A549 (cell line): Measurements from ENCODE around the gene OTC. TPM values are rescaled to one million over a fixed set of nuclear protein-coding genes. Genes with fewer than 3 reads are reported as not detected.

Experiments used
- ATAC-seq, 2 experiments: fragments of 200-7000 bp in 1 of 2; fragments of >200 bp in 1 of 2; cut with Nextera tagmentation in 1 of 2; cut with Tn5 transposase in 1 of 2; 3 replicates each; pipeline versions ENCODE4 v1.8.0 to v1.9.1; 2018 to 2020; ENCODE audit warnings: mild to moderate bottlenecking in 1 of 2, moderate library complexity in 1 of 2
- CTCF ChIA-PET: fragments of 300-600 bp; sonication (Branson Sonifier 250); formaldehyde crosslinking; extraction: SDS; loops from one replicate; lab custom pipeline; 2021; ENCODE audit warnings: antibody characterized with exemption, inconsistent platforms; lab: Yijun Ruan, JAX
- POLR2A ChIA-PET: fragments of 350-600 bp; formaldehyde crosslinking; extraction: SDS; loops from one replicate; lab custom pipeline; 2021; ENCODE audit warnings: antibody characterized with exemption, inconsistent platforms; lab: Yijun Ruan, JAX
- DNase-seq, 2 experiments: peaks; one replicate each; pipeline versions ENCODE4 v3.0.0 to v3.0.0-alpha.2; 2011 to 2016; ENCODE audit warnings: low read depth in 1 of 2, low spot score in 1 of 2
- FAIRE-seq: peaks from 2 replicates; lab custom pipeline; 2011; peaks lifted over from hg19 to GRCh38; lab: Jason Lieb, UNC
- H3K27ac ChIP-seq, 2 experiments: fragments of >200 bp; sonication (Bioruptor Twin); formaldehyde crosslinking; 3 replicates each; pipeline ENCODE4 v1.5.1; 2016 to 2017
- H3K4me1 ChIP-seq: fragments of >200 bp; sonication (Bioruptor Twin); formaldehyde crosslinking; 3 replicates; pipeline ENCODE4 v1.6.1; 2016
- H3K4me2 ChIP-seq: fragments of >200 bp; sonication (Bioruptor Twin); formaldehyde crosslinking; 3 replicates; pipeline ENCODE4 v1.6.1; 2016
- H3K4me3 ChIP-seq: fragments of >200 bp; sonication (Bioruptor Twin); formaldehyde crosslinking; 3 replicates; pipeline ENCODE4 v1.5.1; 2016
- H3K9me3 ChIP-seq: fragments of >200 bp; sonication (Bioruptor Twin); formaldehyde crosslinking; 3 replicates; pipeline ENCODE4 v1.6.1; 2016
- BHLHE40 ChIP-seq: IDR thresholded peaks from 2 replicates; pipeline ENCODE4 v1.6.1; 2012; ENCODE audit warnings: low read depth, low read length, inconsistent platforms
- CEBPB ChIP-seq, 2 experiments: fragments of >200 bp in 1 of 2; sonication (Bioruptor Twin) in 1 of 2; formaldehyde crosslinking in 1 of 2; IDR thresholded peaks; 2 replicates each; pipeline ENCODE4 v1.6.1; 2012 to 2016
- CHD4 ChIP-seq: fragments of 200-600 bp; sonication (generic); IDR thresholded peaks from 2 replicates; pipeline ENCODE4 v1.6.1; 2016; ENCODE audit warnings: antibody characterized with exemption, mild to moderate bottlenecking, borderline replicate concordance
- EHMT2 ChIP-seq: fragments of 200-600 bp; sonication (generic); IDR thresholded peaks from 2 replicates; pipeline ENCODE4 v1.6.1; 2016; ENCODE audit warnings: antibody characterized with exemption, low read depth, mild to moderate bottlenecking, moderate library complexity
- EP300 ChIP-seq, 2 experiments: fragments of >200 bp; sonication (Bioruptor Twin); formaldehyde crosslinking; IDR thresholded peaks; 2 replicates in 1 of 2; 3 replicates in 1 of 2; pipeline ENCODE4 v1.6.1; 2016 to 2017
- ESRRA ChIP-seq: fragments of 150-350 bp; IDR thresholded peaks from 2 replicates; pipeline ENCODE4 v1.6.1; 2014; ENCODE audit warnings: mild to moderate bottlenecking, low read length, borderline replicate concordance
- FOSB ChIP-seq: fragments of 250-450 bp; sonication (Bioruptor Pico); IDR thresholded peaks from 2 replicates; pipeline ENCODE4 v1.5.0; 2020; ENCODE audit warnings: mild to moderate bottlenecking, moderate library complexity
- FOSL2 ChIP-seq, 2 experiments: fragments of 450-650 bp in 1 of 2; fragments of >200 bp in 1 of 2; sonication (Bioruptor Twin) in 1 of 2; formaldehyde crosslinking; IDR thresholded peaks; 2 replicates each; pipeline versions ENCODE4 v1.5.0 to v1.6.1; 2016 to 2020; ENCODE audit warnings: mild to moderate bottlenecking in 1 of 2, moderate library complexity in 1 of 2
- FOXS1 ChIP-seq: fragments of 250-450 bp; sonication (Bioruptor Pico); IDR thresholded peaks from 2 replicates; pipeline ENCODE4 v1.5.0; 2020; ENCODE audit warnings: mild to moderate bottlenecking, moderate library complexity
- HDAC2 ChIP-seq: fragments of 200-600 bp; sonication (generic); IDR thresholded peaks from 2 replicates; pipeline ENCODE4 v1.6.1; 2016
- HEYL ChIP-seq: fragments of 250-450 bp; sonication (Bioruptor Pico); IDR thresholded peaks from 2 replicates; pipeline ENCODE4 v1.8.0; 2021; ENCODE audit warnings: mild to moderate bottlenecking, moderate library complexity
- HOXB13 ChIP-seq: fragments of 250-450 bp; sonication (Bioruptor Pico); IDR thresholded peaks from 2 replicates; pipeline ENCODE4 v1.5.0; 2020; ENCODE audit warnings: low read depth, mild to moderate bottlenecking, moderate library complexity
- HOXB5 ChIP-seq: fragments of 250-450 bp; sonication (Bioruptor Pico); IDR thresholded peaks from 2 replicates; pipeline ENCODE4 v1.5.0; 2020; ENCODE audit warnings: mild to moderate bottlenecking, moderate library complexity
- KDM5A ChIP-seq: fragments of 200-600 bp; sonication (generic); IDR thresholded peaks from 2 replicates; pipeline ENCODE4 v1.6.1; 2016; ENCODE audit warnings: antibody characterized with exemption, mild to moderate bottlenecking
- MAZ ChIP-seq: fragments of 150-350 bp; IDR thresholded peaks from 2 replicates; pipeline ENCODE4 v1.6.1; 2014; ENCODE audit warnings: antibody characterized with exemption, low read depth, low read length, borderline replicate concordance
- NR3C1 ChIP-seq: fragments of >200 bp; sonication (Bioruptor Twin); formaldehyde crosslinking; IDR thresholded peaks from 3 replicates; pipeline ENCODE4 v1.6.1; 2017
- PHF8 ChIP-seq: fragments of 200-600 bp; sonication (generic); IDR thresholded peaks from 2 replicates; pipeline ENCODE4 v1.6.1; 2016; ENCODE audit warnings: low read depth, mild to moderate bottlenecking, antibody characterized with exemption, moderate library complexity, borderline replicate concordance
- POLR2A ChIP-seq: IDR thresholded peaks from 2 replicates; pipeline ENCODE4 v1.6.1; 2012; ENCODE audit warnings: mild to moderate bottlenecking, low read length
- RAD21 ChIP-seq, 2 experiments: fragments of >200 bp in 1 of 2; sonication (Bioruptor Twin) in 1 of 2; formaldehyde crosslinking in 1 of 2; IDR thresholded peaks in 1 of 2; conservative IDR thresholded peaks in 1 of 2; 2 replicates in 1 of 2; 3 replicates in 1 of 2; pipeline ENCODE4 v1.6.1; 2012 to 2018; ENCODE audit warnings: inconsistent platforms in 1 of 2
- RFX5 ChIP-seq: fragments of 450-650 bp; IDR thresholded peaks from 2 replicates; pipeline ENCODE4 v1.7.1; 2014; ENCODE audit warnings: antibody characterized with exemption, mild to moderate bottlenecking, moderate library complexity
- TP53 ChIP-seq: fragments of 250-450 bp; sonication (Bioruptor Pico); IDR thresholded peaks from 2 replicates; pipeline ENCODE4 v1.5.0; 2021; ENCODE audit warnings: mild to moderate bottlenecking, moderate library complexity
- USF2 ChIP-seq: fragments of 450-650 bp; IDR thresholded peaks from 2 replicates; pipeline ENCODE4 v1.6.1; 2014; ENCODE audit warnings: antibody characterized with exemption
- ZFP36 ChIP-seq: fragments of 450-650 bp; IDR thresholded peaks from 2 replicates; pipeline ENCODE4 v1.6.1; 2014; ENCODE audit warnings: borderline replicate concordance; ENCODE audit not compliant: partially characterized antibody
- WGBS: methylation state at CpG from one replicate; pipeline ENCODE4 v1.1.6; 2017; ENCODE audit errors: missing lambda C conversion rate; 5-methylcytosine and 5-hydroxymethylcytosine counted together
- polyA plus RNA-seq, 4 experiments: library from polyadenylated mRNA; depleted of rRNA in 3 of 4; stranded (reverse); fragments of >200 nt; fragmentation: RNase III in 1 of 4; extraction: RNeasy Plus Mini Kit Qiagen cat#74134 plus additional on column Dnase treatment in 1 of 4; gene quantifications; 2 replicates in 3 of 4; 3 replicates in 1 of 4; pipeline ENCODE4 v1.2.3, GENCODE V29; 2011 to 2017
- TF ChIP-seq, protein P1 (sequence below): IDR thresholded peaks from 2 replicates; pipeline ENCODE4 v1.6.1; 2012
- TF ChIP-seq, protein P2 (sequence below): fragments of >200 bp; sonication (Bioruptor Twin); formaldehyde crosslinking; IDR thresholded peaks from 3 replicates; pipeline ENCODE4 v1.6.1; 2016
- TF ChIP-seq, protein P3 (sequence below): fragments of >200 bp; sonication (Bioruptor Twin); formaldehyde crosslinking; IDR thresholded peaks from 2 replicates; pipeline ENCODE4 v1.6.1; 2016

OTC gene
- polyA plus RNA-seq, 2 of the 4 experiments (the other 2 are of a cell fraction): not detected

DNA sequence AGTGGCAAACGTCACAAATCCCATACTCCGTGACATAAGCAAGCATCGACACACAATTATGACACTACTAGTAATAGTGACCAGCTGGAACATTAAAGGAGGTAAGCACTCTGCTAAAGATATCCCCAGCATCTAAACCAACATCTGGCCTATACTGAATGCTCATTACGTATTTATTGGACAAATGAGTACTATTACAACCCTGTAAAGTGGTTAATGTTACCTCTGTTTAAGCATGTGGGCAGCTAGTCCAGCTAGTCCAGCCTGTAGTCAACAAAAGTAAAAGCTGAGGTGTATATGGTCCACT lies 24.7 kb upstream of the OTC start:
- H3K4me3 ChIP-seq: peak overlapping the region; percentile 51
- H3K9me3 ChIP-seq: no peaks in the 10 kb centered on the region
- peaks cover 8% of the 10 kb centered on the region; the same call in 1 of the 3 replicates for H3K4me1 ChIP-seq
- CTCF ChIA-PET: interaction anchor here (0.7 to 3.2 kb wide), 24 partner anchors 9 to 160 kb away, joined by 3 to 39 read pairs (median 6); partner anchors contain the start of gene SRPX
- FAIRE-seq (no peak), DNase-seq (no peak)
- no peak for TF ChIP-seq CHD4
- no peak for TF ChIP-seq BHLHE40
- no peak for TF ChIP-seq TP53 (CRISPR knock-in tag)
- TF ChIP-seq KDM5A: no peak
- TF ChIP-seq HEYL: no peak
- TF ChIP-seq, protein P1, sequence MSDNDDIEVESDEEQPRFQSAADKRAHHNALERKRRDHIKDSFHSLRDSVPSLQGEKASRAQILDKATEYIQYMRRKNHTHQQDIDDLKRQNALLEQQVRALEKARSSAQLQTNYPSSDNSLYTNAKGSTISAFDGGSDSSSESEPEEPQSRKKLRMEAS: no peak
- TF ChIP-seq MAZ: no peak
- no peak for TF ChIP-seq FOSB (CRISPR knock-in tag)
- TF ChIP-seq, protein P2, sequence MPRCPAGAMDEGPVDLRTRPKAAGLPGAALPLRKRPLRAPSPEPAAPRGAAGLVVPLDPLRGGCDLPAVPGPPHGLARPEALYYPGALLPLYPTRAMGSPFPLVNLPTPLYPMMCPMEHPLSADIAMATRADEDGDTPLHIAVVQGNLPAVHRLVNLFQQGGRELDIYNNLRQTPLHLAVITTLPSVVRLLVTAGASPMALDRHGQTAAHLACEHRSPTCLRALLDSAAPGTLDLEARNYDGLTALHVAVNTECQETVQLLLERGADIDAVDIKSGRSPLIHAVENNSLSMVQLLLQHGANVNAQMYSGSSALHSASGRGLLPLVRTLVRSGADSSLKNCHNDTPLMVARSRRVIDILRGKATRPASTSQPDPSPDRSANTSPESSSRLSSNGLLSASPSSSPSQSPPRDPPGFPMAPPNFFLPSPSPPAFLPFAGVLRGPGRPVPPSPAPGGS: no peak
- no peak for TF ChIP-seq PHF8
- no peak for TF ChIP-seq RFX5
- no peak for TF ChIP-seq FOSL2 (IDR thresholded peaks at IDR 0.05)
- TF ChIP-seq FOSL2 (CRISPR knock-in tag; IDR thresholded peaks at IDR 0.05): no peak
- TF ChIP-seq, protein P3, sequence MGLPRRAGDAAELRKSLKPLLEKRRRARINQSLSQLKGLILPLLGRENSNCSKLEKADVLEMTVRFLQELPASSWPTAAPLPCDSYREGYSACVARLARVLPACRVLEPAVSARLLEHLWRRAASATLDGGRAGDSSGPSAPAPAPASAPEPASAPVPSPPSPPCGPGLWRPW: no peak
- TF ChIP-seq, all 56 proteins: peak for 0
- no peak; a peak in 1 of 6 replicates for ATAC-seq
- Histone ChIP-seq H3K27ac (peak overlapping the region; percentile 57; a peak in 4 of 6 replicates), H3K4me2 (peak overlapping the region; percentile 90)
- WGBS: 3% methylated on average over 4 of the region's 4 CpGs
- POLR2A ChIA-PET: interaction anchor here (0.6 to 1.2 kb wide), 8 partner anchors 25 to 137 kb away, joined by 3 to 4 read pairs (median 4); no protein-coding TSS in a partner anchor

DNA sequence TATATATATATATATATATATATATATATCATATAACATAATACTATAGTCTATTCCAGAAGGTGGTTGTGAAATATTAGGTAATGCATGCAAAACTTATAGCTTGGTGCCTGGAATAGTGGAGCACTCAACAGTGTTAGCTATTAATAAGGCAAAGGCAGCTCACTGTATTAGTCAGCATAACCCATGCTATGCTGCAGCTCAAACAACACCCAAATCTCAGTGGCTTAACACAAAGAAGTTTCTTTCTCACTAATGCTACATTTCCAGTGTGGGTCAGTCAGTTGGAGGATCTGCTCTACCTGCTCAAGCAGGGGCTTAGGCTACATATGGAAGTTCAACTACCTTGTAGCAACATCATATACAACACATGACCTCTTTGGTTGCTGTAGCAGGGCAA lies 19.9 kb upstream of the OTC start:
- ATAC-seq: no peak
- Histone ChIP-seq H3K4me1 (no peaks in the 10 kb centered on the region), H3K4me2 (no peak overlapping the region)

DNA sequence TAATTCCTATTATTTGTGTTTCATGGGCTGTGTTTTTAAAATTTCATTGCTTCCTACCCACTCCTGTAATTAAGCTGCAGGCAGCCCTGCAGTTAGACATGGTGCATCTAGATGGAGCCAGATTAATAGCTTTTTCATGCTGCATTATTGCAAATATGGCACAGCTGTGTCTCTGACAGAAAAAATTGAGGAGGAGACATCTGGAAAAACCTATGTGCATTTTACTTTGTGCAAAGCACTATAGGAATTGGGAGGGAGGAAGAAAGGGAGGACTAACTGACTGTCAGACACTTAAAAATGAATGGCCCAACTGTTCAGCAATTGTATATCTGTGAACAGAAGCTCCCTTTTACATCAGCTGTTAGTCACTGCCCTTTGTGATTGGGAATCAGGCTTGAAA lies 17.0 kb upstream of the OTC start:
- ChIA-PET POLR2A (no interaction called here), CTCF (interaction anchor here (1.2 to 1.7 kb wide), 2 partner anchors 76 to 321 kb away, joined by 3 to 5 read pairs; no protein-coding TSS in a partner anchor)
- Histone ChIP-seq H3K27ac (no peak overlapping the region), H3K4me1 (no peaks in the 10 kb centered on the region), H3K9me3 (no peaks in the 10 kb centered on the region), H3K4me2 (no peak overlapping the region), H3K4me3 (no peak overlapping the region)
- no peak for TF ChIP-seq ZFP36
- no peak for TF ChIP-seq FOXS1 (CRISPR knock-in tag)
- TF ChIP-seq CEBPB (IDR thresholded peaks at IDR 0.05): no peak
- no peak for TF ChIP-seq EP300 (IDR thresholded peaks at IDR 0.05)
- TF ChIP-seq HOXB5 (CRISPR knock-in tag): no peak
- no peak for TF ChIP-seq EHMT2
- FAIRE-seq (no peak), DNase-seq (no peak), ATAC-seq (peak in 1 of 2 experiments; percentile 54; a peak in 1 of 6 replicates)

More for the DNA sequence above, 19.9 kb upstream of the OTC start:
- DNase-seq (no peak), FAIRE-seq (no peak)
- Histone ChIP-seq H3K9me3 (no peaks in the 10 kb centered on the region), H3K27ac (no peak overlapping the region), H3K4me3 (no peak overlapping the region)
- CTCF ChIA-PET: interaction anchor here (1.2 to 1.4 kb wide), 3 partner anchors 72 to 1434 kb away, joined by 3 to 4 read pairs (median 3); no protein-coding TSS in a partner anchor
- POLR2A ChIA-PET: no interaction called here
- TF ChIP-seq ESRRA (no peak), USF2 (no peak), HOXB13 (CRISPR knock-in tag) (no peak), FOXS1 (CRISPR knock-in tag) (no peak), POLR2A (no peak), NR3C1 (no peak), RAD21 (conservative IDR thresholded peaks at IDR 0.05 in 1 of 2, IDR thresholded peaks at IDR 0.05 in 1 of 2) (no peak), HDAC2 (no peak)
- TF ChIP-seq, protein P2: no peak
